IMR-90 (cell line): Measurements from ENCODE around the gene WDR11. TPM values are rescaled to one million over a fixed set of nuclear protein-coding genes. Genes with fewer than 3 reads are reported as not detected.

Experiments
- ATAC-seq: fragments of 200-7000 bp; cut with Tn5 transposase; 2 replicates; pipeline ENCODE4 v1.9.1; 2020; ENCODE audit warnings: low read depth, mild to moderate bottlenecking, moderate library complexity
- BruUV-seq: library from RNA; stranded (reverse); fragments of 400-500 nt; replicated peaks from 2 replicates; lab custom pipeline; 2021; lab: Mats Ljungman, UMichigan
- CTCF ChIA-PET: fragments of 300-600 bp; formaldehyde crosslinking; extraction: SDS; loops from one replicate; lab custom pipeline; 2021; ENCODE audit warnings: antibody characterized with exemption; lab: Yijun Ruan, JAX
- POLR2A ChIA-PET: fragments of 300-600 bp; sonication (Branson Sonifier 250); formaldehyde crosslinking; loops from one replicate; lab custom pipeline; 2022; ENCODE audit warnings: antibody characterized with exemption; ENCODE audit not compliant: unreplicated experiment; lab: Charles Lee
- DNase-seq: peaks from one replicate; pipeline ENCODE4 v3.0.0; 2013
- H2AFZ ChIP-seq: replicated peaks from 2 replicates; pipeline ENCODE3; 2013; ENCODE audit warnings: low read length, mild to moderate bottlenecking; ENCODE audit not compliant: poor library complexity
- H2AK5ac ChIP-seq: 2 replicates; pipeline ENCODE4 v1.6.1; 2013; ENCODE audit warnings: low read depth, low read length, inconsistent platforms
- H2AK9ac ChIP-seq: replicated peaks from 2 replicates; pipeline ENCODE3; 2013; ENCODE audit warnings: mild to moderate bottlenecking, low read depth, low read length, moderate library complexity; ENCODE audit not compliant: poor library complexity
- H2BK120ac ChIP-seq: 2 replicates; pipeline ENCODE4 v1.6.1; 2013; ENCODE audit warnings: low read depth, low read length, inconsistent platforms
- H2BK15ac ChIP-seq: 3 replicates; pipeline ENCODE4 v1.6.1; 2013; ENCODE audit warnings: low read depth, low read length, inconsistent platforms
- H2BK20ac ChIP-seq: 2 replicates; pipeline ENCODE4 v1.6.1; 2013; ENCODE audit warnings: low read depth, mild to moderate bottlenecking, inconsistent platforms, low read length, moderate library complexity
- H2BK5ac ChIP-seq: 2 replicates; pipeline ENCODE4 v1.6.1; 2013; ENCODE audit warnings: mild to moderate bottlenecking, low read depth, low read length, inconsistent platforms; ENCODE audit not compliant: poor library complexity, severe bottlenecking
- H3K14ac ChIP-seq: replicated peaks from 2 replicates; pipeline ENCODE4 v1.6.1; 2013; ENCODE audit warnings: low read depth, low read length, inconsistent platforms
- H3K18ac ChIP-seq: 2 replicates; pipeline ENCODE4 v1.6.1; 2013; ENCODE audit warnings: low read depth, low read length, control low read depth
- H3K23ac ChIP-seq: 2 replicates; pipeline ENCODE4 v1.6.1; 2013; ENCODE audit warnings: low read depth, low read length, inconsistent platforms
- H3K27ac ChIP-seq: 2 replicates; pipeline ENCODE4 v1.5.1; 2013; ENCODE audit warnings: mild to moderate bottlenecking, control low read depth, low read length; ENCODE audit not compliant: insufficient read depth
- H3K27me3 ChIP-seq: 2 replicates; pipeline ENCODE4 v1.6.1; 2013; ENCODE audit warnings: low read length; ENCODE audit not compliant: control insufficient read depth, insufficient read depth
- H3K36me3 ChIP-seq: 2 replicates; pipeline ENCODE4 v1.6.1; 2013; ENCODE audit warnings: low read length, mixed read lengths; ENCODE audit not compliant: control insufficient read depth, insufficient read depth
- H3K4ac ChIP-seq: 2 replicates; pipeline ENCODE4 v1.6.1; 2013; ENCODE audit warnings: low read depth, low read length, inconsistent platforms
- H3K4me1 ChIP-seq: 2 replicates; pipeline ENCODE4 v1.6.1; 2013; ENCODE audit warnings: low read length, mixed read lengths; ENCODE audit not compliant: control insufficient read depth, insufficient read depth
- H3K4me2 ChIP-seq: 2 replicates; pipeline ENCODE4 v1.6.1; 2013; ENCODE audit warnings: low read depth, mild to moderate bottlenecking, control low read depth, low read length, moderate library complexity
- H3K4me3 ChIP-seq: 2 replicates; pipeline ENCODE4 v1.5.1; 2013; ENCODE audit warnings: low read depth, mild to moderate bottlenecking, control low read depth, low read length, moderate library complexity; ENCODE audit not compliant: insufficient read depth
- H3K56ac ChIP-seq: 2 replicates; pipeline ENCODE4 v1.6.1; 2013; ENCODE audit warnings: low read length, inconsistent platforms; ENCODE audit not compliant: insufficient read depth; ENCODE audit errors: extremely low read depth
- H3K79me1 ChIP-seq, 2 experiments: 2 replicates each; pipeline ENCODE4 v1.6.1; 2013; ENCODE audit warnings: low read length in 2 of 2, inconsistent platforms in 1 of 2, low read depth in 1 of 2
- H3K9ac ChIP-seq: 2 replicates; pipeline ENCODE4 v1.6.1; 2013; ENCODE audit warnings: low read depth, low read length, control low read depth
- H3K9me1 ChIP-seq: 2 replicates; pipeline ENCODE4 v1.6.1; 2013; ENCODE audit warnings: low read length, inconsistent platforms; ENCODE audit not compliant: insufficient read depth
- H3K9me3 ChIP-seq: 2 replicates; pipeline ENCODE4 v1.6.1; 2013; ENCODE audit warnings: low read length; ENCODE audit not compliant: control insufficient read depth, insufficient read depth
- H4K20me1 ChIP-seq: 2 replicates; pipeline ENCODE4 v1.6.1; 2013; ENCODE audit warnings: low read length, inconsistent platforms; ENCODE audit not compliant: insufficient read depth
- H4K5ac ChIP-seq: 2 replicates; pipeline ENCODE4 v1.6.1; 2013; ENCODE audit warnings: mild to moderate bottlenecking, low read depth, low read length, control low read depth
- H4K8ac ChIP-seq, 2 experiments: 2 replicates each; pipeline ENCODE4 v1.6.1; 2013; ENCODE audit warnings: low read depth in 2 of 2, low read length in 2 of 2, control low read depth in 1 of 2, inconsistent platforms in 1 of 2
- H4K91ac ChIP-seq: 2 replicates; pipeline ENCODE4 v1.6.1; 2013; ENCODE audit warnings: low read depth, low read length, inconsistent platforms; ENCODE audit not compliant: insufficient read depth
- BHLHE40 ChIP-seq: fragments of 150-350 bp; IDR thresholded peaks from 2 replicates; pipeline ENCODE4 v1.6.1; 2016; ENCODE audit warnings: mild to moderate bottlenecking, low read depth, low read length
- CEBPB ChIP-seq: IDR thresholded peaks from 2 replicates; pipeline ENCODE4 v1.6.1; 2012; ENCODE audit warnings: low read depth, low read length, improper control_type of control experiment
- CHD1 ChIP-seq: IDR thresholded peaks from 2 replicates; pipeline ENCODE4 v1.6.1; 2012; ENCODE audit warnings: low read depth, low read length, improper control_type of control experiment
- FOS ChIP-seq: fragments of 150-350 bp; IDR thresholded peaks from 2 replicates; pipeline ENCODE4 v1.6.1; 2016; ENCODE audit warnings: low read depth, low read length
- MAFK ChIP-seq: IDR thresholded peaks from 2 replicates; pipeline ENCODE4 v1.6.1; 2012; ENCODE audit warnings: low read depth, low read length, improper control_type of control experiment
- MAZ ChIP-seq: IDR thresholded peaks from 2 replicates; pipeline ENCODE4 v1.6.1; 2012; ENCODE audit warnings: low read depth, mild to moderate bottlenecking, low read length, improper control_type of control experiment, moderate library complexity, borderline replicate concordance
- MXI1 ChIP-seq: IDR thresholded peaks from 2 replicates; pipeline ENCODE4 v1.6.1; 2012; ENCODE audit warnings: low read depth, mild to moderate bottlenecking, low read length, moderate library complexity, borderline replicate concordance
- NFE2L2 ChIP-seq: fragments of 150-350 bp; IDR thresholded peaks from 2 replicates; pipeline ENCODE4 v1.6.1; 2016; ENCODE audit warnings: low read depth, mild to moderate bottlenecking, low read length
- POLR2A ChIP-seq: IDR thresholded peaks from 2 replicates; pipeline ENCODE4 v1.6.1; 2012; ENCODE audit warnings: mild to moderate bottlenecking, low read depth, low read length
- RAD21 ChIP-seq: IDR thresholded peaks from 2 replicates; pipeline ENCODE4 v1.6.1; 2012; ENCODE audit warnings: low read length, improper control_type of control experiment
- RCOR1 ChIP-seq: IDR thresholded peaks from 2 replicates; pipeline ENCODE4 v1.6.1; 2012; ENCODE audit warnings: mild to moderate bottlenecking, low read length, improper control_type of control experiment; ENCODE audit not compliant: insufficient replicate concordance
- RFX5 ChIP-seq: IDR thresholded peaks from 2 replicates; pipeline ENCODE4 v1.8.0; 2012; ENCODE audit warnings: low read depth, mild to moderate bottlenecking, low read length, moderate library complexity
- SMC3 ChIP-seq: fragments of 150-350 bp; IDR thresholded peaks from 2 replicates; pipeline ENCODE4 v1.6.1; 2016; ENCODE audit warnings: low read depth, mild to moderate bottlenecking, antibody characterized with exemption, low read length, moderate library complexity
- USF2 ChIP-seq: fragments of 150-350 bp; IDR thresholded peaks from 2 replicates; pipeline ENCODE4 v1.6.1; 2017; ENCODE audit warnings: mild to moderate bottlenecking, antibody characterized with exemption, low read length, low read depth
- WGBS, 2 experiments: methylation state at CpG; one replicate each; pipeline versions ENCODE4 v1.1.5 to v1.1.7; 2013; ENCODE audit warnings: missing lambda C conversion rate in 2 of 2; ENCODE audit not compliant: insufficient read length in 1 of 2; ENCODE audit errors: extremely low coverage in 2 of 2; 5-methylcytosine and 5-hydroxymethylcytosine counted together
- dilution Hi-C: fragments of 300-500 bp; cut with HindIII; formaldehyde crosslinking; loops from one replicate; pipeline ENCODE4 v1.14.3; 2018; ENCODE audit warnings: low sequenced_read_pairs; ENCODE audit not compliant: unreplicated experiment
- in situ Hi-C: fragments of 300-500 bp; cut with MboI; formaldehyde crosslinking; loops from 3 replicates; pipeline ENCODE4 v1.14.3; 2019; ENCODE audit warnings: low sequenced_read_pairs, inconsistent platforms, mixed read lengths
- intact Hi-C: fragments of 100-400 bp; cut with micrococcal nuclease; formaldehyde crosslinking; loops from 2 replicates; pipeline ENCODE4 v1.10.0; 2022
- polyA plus RNA-seq, 3 experiments: library from polyadenylated mRNA; depleted of rRNA; stranded (reverse); fragments of >200 nt; gene quantifications; 2 replicates each; pipeline ENCODE4 v1.2.3, GENCODE V29; 2012; ENCODE audit warnings: low replicate concordance in 1 of 3
- total RNA-seq: library from RNA; depleted of rRNA; stranded (reverse); fragments of >200 nt; gene quantifications from 2 replicates; pipeline ENCODE4 v1.2.3, GENCODE V29; 2012
- TF ChIP-seq, protein P1 (sequence below): fragments of 150-350 bp; IDR thresholded peaks from 2 replicates; pipeline ENCODE4 v1.6.1; 2016; ENCODE audit warnings: low read depth, mild to moderate bottlenecking, low read length, moderate library complexity, borderline replicate concordance
- TF ChIP-seq, protein P2 (sequence below): conservative IDR thresholded peaks from 2 replicates; pipeline ENCODE4 v1.5.1; 2012; ENCODE audit warnings: mild to moderate bottlenecking, low read depth, low read length, improper control_type of control experiment

Gene WDR11
- total and polyA plus RNA-seq, 2 of the 4 experiments (the other 2 are of a cell fraction) = 31.6 to 62.6 TPM

GRCh38 chr10:120945182-120945581 is 94.0 kb downstream of the WDR11 start:
- no peak for TF ChIP-seq RFX5
- no peak for TF ChIP-seq RCOR1
- TF ChIP-seq USF2 = no peak
- TF ChIP-seq POLR2A = no peak
- TF ChIP-seq CHD1 = no peak
- no peak for TF ChIP-seq CEBPB
- no peak for TF ChIP-seq NFE2L2
- TF ChIP-seq, protein P1, sequence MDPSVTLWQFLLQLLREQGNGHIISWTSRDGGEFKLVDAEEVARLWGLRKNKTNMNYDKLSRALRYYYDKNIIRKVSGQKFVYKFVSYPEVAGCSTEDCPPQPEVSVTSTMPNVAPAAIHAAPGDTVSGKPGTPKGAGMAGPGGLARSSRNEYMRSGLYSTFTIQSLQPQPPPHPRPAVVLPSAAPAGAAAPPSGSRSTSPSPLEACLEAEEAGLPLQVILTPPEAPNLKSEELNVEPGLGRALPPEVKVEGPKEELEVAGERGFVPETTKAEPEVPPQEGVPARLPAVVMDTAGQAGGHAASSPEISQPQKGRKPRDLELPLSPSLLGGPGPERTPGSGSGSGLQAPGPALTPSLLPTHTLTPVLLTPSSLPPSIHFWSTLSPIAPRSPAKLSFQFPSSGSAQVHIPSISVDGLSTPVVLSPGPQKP = no peak
- no peak for TF ChIP-seq FOS
- TF ChIP-seq MAFK = no peak
- TF ChIP-seq MAZ = no peak
- TF ChIP-seq SMC3 = no peak
- no peak for TF ChIP-seq BHLHE40
- no peak for TF ChIP-seq MXI1
- TF ChIP-seq RAD21 = no peak
- TF ChIP-seq, protein P2, sequence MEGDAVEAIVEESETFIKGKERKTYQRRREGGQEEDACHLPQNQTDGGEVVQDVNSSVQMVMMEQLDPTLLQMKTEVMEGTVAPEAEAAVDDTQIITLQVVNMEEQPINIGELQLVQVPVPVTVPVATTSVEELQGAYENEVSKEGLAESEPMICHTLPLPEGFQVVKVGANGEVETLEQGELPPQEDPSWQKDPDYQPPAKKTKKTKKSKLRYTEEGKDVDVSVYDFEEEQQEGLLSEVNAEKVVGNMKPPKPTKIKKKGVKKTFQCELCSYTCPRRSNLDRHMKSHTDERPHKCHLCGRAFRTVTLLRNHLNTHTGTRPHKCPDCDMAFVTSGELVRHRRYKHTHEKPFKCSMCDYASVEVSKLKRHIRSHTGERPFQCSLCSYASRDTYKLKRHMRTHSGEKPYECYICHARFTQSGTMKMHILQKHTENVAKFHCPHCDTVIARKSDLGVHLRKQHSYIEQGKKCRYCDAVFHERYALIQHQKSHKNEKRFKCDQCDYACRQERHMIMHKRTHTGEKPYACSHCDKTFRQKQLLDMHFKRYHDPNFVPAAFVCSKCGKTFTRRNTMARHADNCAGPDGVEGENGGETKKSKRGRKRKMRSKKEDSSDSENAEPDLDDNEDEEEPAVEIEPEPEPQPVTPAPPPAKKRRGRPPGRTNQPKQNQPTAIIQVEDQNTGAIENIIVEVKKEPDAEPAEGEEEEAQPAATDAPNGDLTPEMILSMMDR = no peak
- Histone ChIP-seq H3K4ac (no peak overlapping the region), H4K8ac (no peak overlapping the region), H4K5ac (no peak overlapping the region), H3K4me3 (no peak overlapping the region), H3K4me1 (no peaks in the 10 kb centered on the region), H3K27me3 (peaks cover 9% of the 10 kb centered on the region), H2AFZ (no peak overlapping the region), H2AK9ac (no peak overlapping the region), H2BK15ac (no peak overlapping the region), H3K9me1 (no peaks in the 10 kb centered on the region), H4K91ac (no peak overlapping the region), H3K27ac (no peak overlapping the region), H3K9ac (no peak overlapping the region), H2AK5ac (no peak overlapping the region), H3K18ac (no peak overlapping the region), H3K56ac (no peak overlapping the region), H3K23ac (no peak overlapping the region), H2BK20ac (no peak overlapping the region), H4K20me1 (no peaks in the 10 kb centered on the region), H2BK5ac (no peak overlapping the region), H3K14ac (no peak overlapping the region), H3K36me3 (no peaks in the 10 kb centered on the region), H3K9me3 (no peaks in the 10 kb centered on the region), H3K4me2 (no peak overlapping the region), H3K79me1 (no peaks in the 10 kb centered on the region), H2BK120ac (no peak overlapping the region)
- no TSS peak for BruUV-seq
- ChIA-PET POLR2A (no interaction called here), CTCF (interaction anchor here (0.5 kb wide), 1 partner anchor 14 kb away, joined by 4 read pairs; no protein-coding TSS in a partner anchor)
- no peak for ATAC-seq
- intact Hi-C loops = loop anchor here (5.0 to 10.0 kb wide), 2 partner anchors 807 to 1620 kb away; partner anchors contain the start of gene DMBT1
- in situ Hi-C loops = loop anchor here (5.0 kb wide), 2 partner anchors 787 to 952 kb away; no protein-coding TSS in a partner anchor
- dilution Hi-C loops = no loop called here
- no CpG with 5 or more reads among the region's 1 CpG for WGBS, 2 experiments
- DNase-seq = no peak
